Fibroblast of peridontal ligament (primary cell): ENCODE data around the gene YPEL3.

ENCODE experiments used
- DNase-seq: peaks from one replicate; pipeline ENCODE4 v3.0.0-alpha.2; 2010; ENCODE audit errors: extremely low read depth

Gene YPEL3

GRCh38 chr16:30090610-30091331, 5.2 kb downstream of the YPEL3 start:
- DNase-seq = no peak

- no peak for DNase-seq
These were observed 7.0 kb downstream of the YPEL3 start for GRCh38 chr16:30088832-30089624.

- no peak for DNase-seq
These were observed 7.7 kb downstream of the YPEL3 start for GRCh38 chr16:30088237-30088831.

GRCh38 chr16:30087181-30087898, 8.7 kb downstream of the YPEL3 start:
- no peak for DNase-seq

- DNase-seq = no peak
These were observed 9.5 kb downstream of the YPEL3 start for GRCh38 chr16:30086291-30087140.

- DNase-seq = no peak
These were observed 10.2 kb downstream of the YPEL3 start for GRCh38 chr16:30085820-30086219.

GRCh38 chr16:30085247-30085646, 10.8 kb downstream of the YPEL3 start:
- no peak for DNase-seq

- no peak for DNase-seq
These were observed 11.2 kb downstream of the YPEL3 start for GRCh38 chr16:30084816-30085159.

- no peak for DNase-seq
These were observed 11.8 kb downstream of the YPEL3 start for GRCh38 chr16:30084096-30084815.

GRCh38 chr16:30083216-30084055, 12.6 kb downstream of the YPEL3 start:
- DNase-seq = no peak

GRCh38 chr16:30082545-30083090, 13.4 kb downstream of the YPEL3 start:
- DNase-seq = no peak

- no peak for DNase-seq
These were observed 16.5 kb downstream of the YPEL3 start for GRCh38 chr16:30079480-30079879.

GRCh38 chr16:30078744-30079143, 17.3 kb downstream of the YPEL3 start:
- no peak for DNase-seq

- DNase-seq = no peak
These were observed 18.4 kb downstream of the YPEL3 start for GRCh38 chr16:30077656-30078055.

- DNase-seq = no peak
These were observed 19.7 kb downstream of the YPEL3 start for GRCh38 chr16:30076276-30076791.

GRCh38 chr16:30075503-30076275, 20.3 kb downstream of the YPEL3 start, which contains the start of gene PPP4C:
Gene PPP4C, plus strand, starts transcription at chr16:30075994. Its CDS starts 384 bp downstream, at chr16:30076378.
- peak; percentile 84 for DNase-seq

GRCh38 chr16:30070490-30070889, 25.5 kb downstream of the YPEL3 start:
- no peak for DNase-seq
